SU-DHL-6 (cell line): ENCODE data around the gene ORMDL3.

Experiments used
- EZH2phosphoT487 ChIP-seq: fragments of 200-600 bp; sonication (generic), shearing (Covaris generic); conservative IDR thresholded peaks from 2 replicates; pipeline ENCODE4 v1.6.1; 2018; ENCODE audit warnings: mild to moderate bottlenecking, antibody characterized with exemption, low read length, moderate library complexity, mixed read lengths
- TF ChIP-seq, protein P1 (sequence below): fragments of 200-600 bp; sonication (generic); IDR thresholded peaks from one replicate; pipeline ENCODE4 v1.5.1; 2017; ENCODE audit warnings: antibody characterized with exemption, mild to moderate bottlenecking, low read length, moderate library complexity; ENCODE audit not compliant: insufficient read depth, poor library complexity, severe bottlenecking

DNA sequence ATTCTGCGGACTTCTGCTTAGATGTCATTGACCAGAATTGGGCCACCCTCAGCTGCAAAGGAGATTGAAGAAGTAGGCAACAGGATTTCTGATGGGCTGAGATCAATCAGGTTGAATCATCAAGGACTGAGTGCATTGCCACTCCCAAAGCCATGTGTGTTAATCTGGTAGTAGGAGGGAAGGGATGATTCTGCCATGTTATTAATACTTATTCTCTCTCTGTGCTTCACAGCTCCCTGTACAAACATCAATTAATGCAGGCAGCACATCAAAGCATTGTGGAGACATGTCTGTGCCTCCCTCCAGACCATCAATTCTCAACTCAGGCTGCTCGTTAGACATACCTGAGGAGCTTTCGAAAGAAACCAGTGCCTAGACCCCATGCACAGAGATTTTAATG lies 11.7 kb upstream of the ORMDL3 start:
- TF ChIP-seq, protein P1, sequence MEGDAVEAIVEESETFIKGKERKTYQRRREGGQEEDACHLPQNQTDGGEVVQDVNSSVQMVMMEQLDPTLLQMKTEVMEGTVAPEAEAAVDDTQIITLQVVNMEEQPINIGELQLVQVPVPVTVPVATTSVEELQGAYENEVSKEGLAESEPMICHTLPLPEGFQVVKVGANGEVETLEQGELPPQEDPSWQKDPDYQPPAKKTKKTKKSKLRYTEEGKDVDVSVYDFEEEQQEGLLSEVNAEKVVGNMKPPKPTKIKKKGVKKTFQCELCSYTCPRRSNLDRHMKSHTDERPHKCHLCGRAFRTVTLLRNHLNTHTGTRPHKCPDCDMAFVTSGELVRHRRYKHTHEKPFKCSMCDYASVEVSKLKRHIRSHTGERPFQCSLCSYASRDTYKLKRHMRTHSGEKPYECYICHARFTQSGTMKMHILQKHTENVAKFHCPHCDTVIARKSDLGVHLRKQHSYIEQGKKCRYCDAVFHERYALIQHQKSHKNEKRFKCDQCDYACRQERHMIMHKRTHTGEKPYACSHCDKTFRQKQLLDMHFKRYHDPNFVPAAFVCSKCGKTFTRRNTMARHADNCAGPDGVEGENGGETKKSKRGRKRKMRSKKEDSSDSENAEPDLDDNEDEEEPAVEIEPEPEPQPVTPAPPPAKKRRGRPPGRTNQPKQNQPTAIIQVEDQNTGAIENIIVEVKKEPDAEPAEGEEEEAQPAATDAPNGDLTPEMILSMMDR = no peak
- TF ChIP-seq EZH2phosphoT487 = no peak
